Sigmoid colon (tissue), 4 donors: ENCODE data around the gene MVB12A.

ENCODE experiments used
- EP300 ChIP-seq, 4 donors: sonication (generic); formaldehyde crosslinking; IDR thresholded peaks; one replicate each; pipeline ENCODE4 v1.6.1; 2017; ENCODE audit warnings: antibody characterized with exemption in 4 of 4
- POLR2A ChIP-seq, 2 donors: fragments of 450-650 bp; IDR thresholded peaks; one replicate each; pipeline ENCODE4 v1.6.1; 2016; ENCODE audit warnings: antibody characterized with exemption in 2 of 2, mild to moderate bottlenecking in 2 of 2, moderate library complexity in 2 of 2
- TF ChIP-seq, protein P1 (sequence below), 4 experiments: fragments of 450-650 bp in 3 of 4; fragments of 200-600 bp in 1 of 4; IDR thresholded peaks; one replicate each; pipeline ENCODE4 v1.5.1; 2016 to 2019; ENCODE audit warnings: antibody characterized with exemption in 4 of 4, mild to moderate bottlenecking in 3 of 4, moderate library complexity in 2 of 4

DNA sequence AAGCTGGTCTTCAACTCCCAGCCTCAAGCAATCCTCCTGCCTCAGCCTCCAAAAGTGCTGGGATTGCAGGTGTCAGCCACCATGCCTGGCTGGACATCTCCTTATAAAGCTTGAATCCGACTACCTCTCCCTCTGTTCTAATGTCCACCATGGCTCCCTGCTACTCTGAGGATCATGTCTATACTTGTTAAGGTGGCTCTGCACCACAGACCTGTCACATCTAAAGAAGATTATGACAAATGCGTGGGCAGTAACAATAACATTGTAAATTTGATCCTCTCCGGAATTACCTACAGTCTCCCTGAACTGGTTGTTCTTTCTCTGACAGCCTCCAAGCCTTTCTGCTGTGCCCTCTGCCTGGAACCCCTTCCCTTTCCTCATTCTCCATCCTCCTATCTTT lies 39.1 kb downstream of the MVB12A start:
- TF ChIP-seq, protein P1, sequence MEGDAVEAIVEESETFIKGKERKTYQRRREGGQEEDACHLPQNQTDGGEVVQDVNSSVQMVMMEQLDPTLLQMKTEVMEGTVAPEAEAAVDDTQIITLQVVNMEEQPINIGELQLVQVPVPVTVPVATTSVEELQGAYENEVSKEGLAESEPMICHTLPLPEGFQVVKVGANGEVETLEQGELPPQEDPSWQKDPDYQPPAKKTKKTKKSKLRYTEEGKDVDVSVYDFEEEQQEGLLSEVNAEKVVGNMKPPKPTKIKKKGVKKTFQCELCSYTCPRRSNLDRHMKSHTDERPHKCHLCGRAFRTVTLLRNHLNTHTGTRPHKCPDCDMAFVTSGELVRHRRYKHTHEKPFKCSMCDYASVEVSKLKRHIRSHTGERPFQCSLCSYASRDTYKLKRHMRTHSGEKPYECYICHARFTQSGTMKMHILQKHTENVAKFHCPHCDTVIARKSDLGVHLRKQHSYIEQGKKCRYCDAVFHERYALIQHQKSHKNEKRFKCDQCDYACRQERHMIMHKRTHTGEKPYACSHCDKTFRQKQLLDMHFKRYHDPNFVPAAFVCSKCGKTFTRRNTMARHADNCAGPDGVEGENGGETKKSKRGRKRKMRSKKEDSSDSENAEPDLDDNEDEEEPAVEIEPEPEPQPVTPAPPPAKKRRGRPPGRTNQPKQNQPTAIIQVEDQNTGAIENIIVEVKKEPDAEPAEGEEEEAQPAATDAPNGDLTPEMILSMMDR (IDR thresholded peaks at IDR 0.05), result no peak
- TF ChIP-seq POLR2A (IDR thresholded peaks at IDR 0.05) (no peak), EP300 (IDR thresholded peaks at IDR 0.05) (no peak)
